Measurements from ENCODE around the gene CARS1. TPM values are rescaled to one million over a fixed set of nuclear protein-coding genes. Genes with fewer than 3 reads are reported as not detected.

Gene CARS1
- 22.8 TPM for polyA plus RNA-seq (2013)

GRCh38 chr11:3057069-3057963 is at the start of gene CARS1:
Gene CARS1 (minus strand): TSS chr11:3057423. CDS start chr11:3057367, 56 bp downstream.
- peaks cover 0 to 21% (median 10%) of the 10 kb centered on the region in 4 experiments for H3K36me3 ChIP-seq (ENCODE audit: control insufficient read depth in 4 of 4, insufficient read depth in 4 of 4, low read length in 3 of 4)
- H3K4me3 ChIP-seq (ENCODE audit: control insufficient read depth in 1 of 7, extremely low read depth in 1 of 7, insufficient read depth in 4 of 7, low read depth in 2 of 7, low read length in 6 of 7), result peak within 1 kb of the TSS; percentile 75 to 95 (median 79)
- 9% methylated on average over 65 of the region's 68 CpGs for WGBS (ENCODE audit: insufficient coverage)
- ChIA-PET CTCF (interaction anchor here (1.0 to 2.2 kb wide), 2 partner anchors 8 to 20 kb away, joined by 3 to 7 read pairs; no protein-coding TSS in a partner anchor), POLR2A (no interaction called here)
- peak; percentile 87 to 92 (median 90) for DNase-seq
- no peaks in the 10 kb centered on the region for H3K27me3 ChIP-seq (replicated peaks in 2 of 5; ENCODE audit: control insufficient read depth in 4 of 5, insufficient read depth in 5 of 5, low read length in 4 of 5)
- H3K27ac ChIP-seq (ENCODE audit: insufficient read depth in 1 of 2, low read depth in 1 of 2, low read length in 2 of 2, poor library complexity in 1 of 2, severe bottlenecking in 2 of 2), result peak within 1 kb of the TSS; percentile 78 to 93
- no peaks in the 10 kb centered on the region for H3K9me3 ChIP-seq (ENCODE audit: control extremely low read depth in 1 of 5, control insufficient read depth in 4 of 5, insufficient read depth in 2 of 5, low read depth in 1 of 5, low read length in 4 of 5)
- H3K4me1 ChIP-seq (ENCODE audit: control extremely low read depth in 1 of 4, control insufficient read depth in 4 of 4, insufficient read depth in 4 of 4, low read length in 3 of 4), result peaks cover 0 to 18% (median 13%) of the 10 kb centered on the region in 4 experiments

DNA sequence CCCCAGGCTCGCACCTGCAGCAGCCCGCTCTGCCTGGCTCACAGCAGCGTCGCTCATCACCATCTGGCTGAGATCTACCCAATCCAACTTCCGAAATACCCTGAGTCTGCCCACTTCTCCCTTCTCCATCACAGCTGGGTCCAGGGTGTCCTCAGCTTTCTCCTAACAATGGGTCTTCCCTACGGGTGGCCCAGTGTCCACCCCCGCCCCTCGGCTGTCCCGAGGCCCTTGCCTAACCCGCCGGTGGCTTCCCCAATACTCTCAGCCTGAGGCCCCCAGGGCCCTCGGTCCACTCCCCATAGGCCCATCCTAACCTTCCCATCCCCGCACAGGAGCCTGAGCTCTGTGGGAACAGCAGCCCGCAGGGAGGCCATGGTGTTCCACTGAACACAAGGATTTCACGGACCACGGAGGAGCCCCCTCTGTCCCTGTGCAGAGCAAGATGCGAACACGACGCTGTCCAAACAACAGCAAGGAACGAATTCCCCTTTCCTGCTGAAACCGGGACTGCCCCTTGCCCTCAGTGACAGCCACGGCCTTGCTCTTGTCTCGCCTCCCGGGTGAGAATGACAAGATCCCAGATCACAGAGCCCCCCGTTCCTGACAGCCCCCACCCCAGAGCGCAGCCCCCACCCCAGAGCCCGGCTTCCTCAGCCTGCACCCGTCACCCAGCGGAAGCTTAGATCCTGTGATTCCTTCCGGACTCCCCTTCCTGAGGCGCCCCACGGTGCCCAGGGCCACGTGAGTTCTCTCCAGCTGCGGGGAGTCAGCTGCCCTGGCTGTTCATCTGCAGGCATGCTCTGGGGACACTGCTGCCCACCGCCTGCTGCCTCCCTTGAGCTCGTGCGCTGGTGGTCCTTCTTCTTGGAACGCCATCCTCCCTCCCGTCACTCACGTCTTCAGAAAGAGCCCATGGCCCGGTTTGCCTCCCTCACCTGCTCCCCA is 48.8 kb upstream of the CARS1 start:
- Histone ChIP-seq H3K36me3 (ENCODE audit: control insufficient read depth in 4 of 4, insufficient read depth in 4 of 4, low read length in 3 of 4) (peaks cover 2 to 19% (median 3%) of the 10 kb centered on the region in 4 experiments), H3K4me1 (ENCODE audit: control extremely low read depth in 1 of 4, control insufficient read depth in 4 of 4, insufficient read depth in 4 of 4, low read length in 3 of 4) (no peaks in the 10 kb centered on the region), H3K27ac (ENCODE audit: insufficient read depth in 1 of 2, low read depth in 1 of 2, low read length in 2 of 2, poor library complexity in 1 of 2, severe bottlenecking in 2 of 2) (no peak overlapping the region), H3K27me3 (replicated peaks in 2 of 5; ENCODE audit: control insufficient read depth in 4 of 5, insufficient read depth in 5 of 5, low read length in 4 of 5) (no peaks in the 10 kb centered on the region), H3K9me3 (ENCODE audit: control extremely low read depth in 1 of 5, control insufficient read depth in 4 of 5, insufficient read depth in 2 of 5, low read depth in 1 of 5, low read length in 4 of 5) (no peaks in the 10 kb centered on the region), H3K4me3 (ENCODE audit: control insufficient read depth in 1 of 7, extremely low read depth in 1 of 7, insufficient read depth in 4 of 7, low read depth in 2 of 7, low read length in 6 of 7) (no peak overlapping the region)
- WGBS (ENCODE audit: insufficient coverage), result 94% methylated on average over 34 of the region's 41 CpGs
- CTCF ChIA-PET, result interaction anchor here (0.9 kb wide), 1 partner anchor 110 kb away, joined by 3 read pairs; no protein-coding TSS in a partner anchor
- DNase-seq, result no peak
- POLR2A ChIA-PET, result no interaction called here

- H3K4me1 ChIP-seq (ENCODE audit: control extremely low read depth in 1 of 4, control insufficient read depth in 4 of 4, insufficient read depth in 4 of 4, low read length in 3 of 4), result no peaks in the 10 kb centered on the region
- no peak overlapping the region for H3K4me3 ChIP-seq (ENCODE audit: control insufficient read depth in 1 of 7, extremely low read depth in 1 of 7, insufficient read depth in 4 of 7, low read depth in 2 of 7, low read length in 6 of 7)
- H3K36me3 ChIP-seq (ENCODE audit: control insufficient read depth in 4 of 4, insufficient read depth in 4 of 4, low read length in 3 of 4), result peaks cover 2 to 23% (median 3%) of the 10 kb centered on the region in 4 experiments
- CTCF ChIA-PET, result no interaction called here
- H3K27ac ChIP-seq (ENCODE audit: insufficient read depth in 1 of 2, low read depth in 1 of 2, low read length in 2 of 2, poor library complexity in 1 of 2, severe bottlenecking in 2 of 2), result no peak overlapping the region
- DNase-seq, result no peak
- H3K9me3 ChIP-seq (ENCODE audit: control extremely low read depth in 1 of 5, control insufficient read depth in 4 of 5, insufficient read depth in 2 of 5, low read depth in 1 of 5, low read length in 4 of 5), result no peaks in the 10 kb centered on the region
- no peaks in the 10 kb centered on the region for H3K27me3 ChIP-seq (replicated peaks in 2 of 5; ENCODE audit: control insufficient read depth in 4 of 5, insufficient read depth in 5 of 5, low read length in 4 of 5)
- POLR2A ChIA-PET, result no interaction called here
- 98% methylated on average over 20 of the region's 23 CpGs for WGBS (ENCODE audit: insufficient coverage)
These were observed 48.0 kb upstream of the CARS1 start for GRCh38 chr11:3104961-3105790.

DNA sequence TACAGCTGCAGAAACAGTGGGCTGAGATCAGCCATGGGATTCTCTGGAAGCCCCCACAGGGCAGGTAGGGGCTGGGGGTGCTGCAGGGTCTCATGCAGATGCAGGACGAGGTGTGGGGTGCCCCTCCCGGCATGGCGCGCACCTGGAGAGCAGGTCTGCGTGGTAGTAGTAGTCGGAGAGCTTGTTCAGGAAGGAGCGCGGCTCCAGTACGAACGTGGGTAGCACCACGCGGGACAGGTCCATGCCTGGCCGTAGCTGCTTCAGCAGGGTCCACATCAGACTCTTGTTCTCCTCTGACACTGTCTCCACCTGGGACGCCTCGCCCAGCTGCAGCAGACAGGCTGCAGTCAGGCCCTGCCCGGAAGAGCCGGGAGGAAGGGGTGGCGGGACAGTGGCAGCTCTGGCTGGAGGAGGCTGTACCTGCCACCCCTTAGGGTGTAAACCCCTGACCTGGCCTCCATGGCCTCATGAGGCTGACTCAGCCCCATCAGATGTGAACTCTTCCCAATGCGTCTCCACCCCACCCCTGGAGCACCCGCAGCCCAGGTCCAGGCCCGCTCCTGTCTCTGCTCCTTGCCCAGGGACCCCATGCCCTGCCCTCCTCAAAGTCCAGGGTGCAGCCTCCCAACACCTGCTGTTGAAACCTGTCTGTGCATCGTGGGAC is 47.0 kb upstream of the CARS1 start:
- Histone ChIP-seq H3K27ac (ENCODE audit: insufficient read depth in 1 of 2, low read depth in 1 of 2, low read length in 2 of 2, poor library complexity in 1 of 2, severe bottlenecking in 2 of 2) (no peak overlapping the region), H3K27me3 (replicated peaks in 2 of 5; ENCODE audit: control insufficient read depth in 4 of 5, insufficient read depth in 5 of 5, low read length in 4 of 5) (no peaks in the 10 kb centered on the region), H3K4me3 (ENCODE audit: control insufficient read depth in 1 of 7, extremely low read depth in 1 of 7, insufficient read depth in 4 of 7, low read depth in 2 of 7, low read length in 6 of 7) (no peak overlapping the region), H3K4me1 (ENCODE audit: control extremely low read depth in 1 of 4, control insufficient read depth in 4 of 4, insufficient read depth in 4 of 4, low read length in 3 of 4) (no peaks in the 10 kb centered on the region), H3K9me3 (ENCODE audit: control extremely low read depth in 1 of 5, control insufficient read depth in 4 of 5, insufficient read depth in 2 of 5, low read depth in 1 of 5, low read length in 4 of 5) (no peaks in the 10 kb centered on the region), H3K36me3 (ENCODE audit: control insufficient read depth in 4 of 4, insufficient read depth in 4 of 4, low read length in 3 of 4) (peaks cover 2 to 31% (median 5%) of the 10 kb centered on the region in 4 experiments)
- WGBS (ENCODE audit: insufficient coverage), result 96% methylated on average over 12 of the region's 22 CpGs
- CTCF ChIA-PET, result interaction anchor here (0.6 kb wide), 1 partner anchor 12 kb away, joined by 3 read pairs; no protein-coding TSS in a partner anchor
- POLR2A ChIA-PET, result interaction anchor here (0.7 kb wide), 1 partner anchor 101 kb away, joined by 6 read pairs; no protein-coding TSS in a partner anchor
- no peak for DNase-seq

- H3K4me3 ChIP-seq (ENCODE audit: control insufficient read depth in 1 of 7, extremely low read depth in 1 of 7, insufficient read depth in 4 of 7, low read depth in 2 of 7, low read length in 6 of 7), result no peak overlapping the region
- CTCF ChIA-PET, result interaction anchor here (1.0 to 1.3 kb wide), 2 partner anchors 12 to 14 kb away, joined by 3 to 6 read pairs; no protein-coding TSS in a partner anchor
- H3K4me1 ChIP-seq (ENCODE audit: control extremely low read depth in 1 of 4, control insufficient read depth in 4 of 4, insufficient read depth in 4 of 4, low read length in 3 of 4), result no peaks in the 10 kb centered on the region
- H3K27ac ChIP-seq (ENCODE audit: insufficient read depth in 1 of 2, low read depth in 1 of 2, low read length in 2 of 2, poor library complexity in 1 of 2, severe bottlenecking in 2 of 2), result no peak overlapping the region
- 98% methylated on average over 11 of the region's 11 CpGs for WGBS (ENCODE audit: insufficient coverage)
- POLR2A ChIA-PET, result no interaction called here
- peaks cover 2 to 34% (median 5%) of the 10 kb centered on the region in 4 experiments for H3K36me3 ChIP-seq (ENCODE audit: control insufficient read depth in 4 of 4, insufficient read depth in 4 of 4, low read length in 3 of 4)
- no peaks in the 10 kb centered on the region for H3K9me3 ChIP-seq (ENCODE audit: control extremely low read depth in 1 of 5, control insufficient read depth in 4 of 5, insufficient read depth in 2 of 5, low read depth in 1 of 5, low read length in 4 of 5)
- no peaks in the 10 kb centered on the region for H3K27me3 ChIP-seq (replicated peaks in 2 of 5; ENCODE audit: control insufficient read depth in 4 of 5, insufficient read depth in 5 of 5, low read length in 4 of 5)
- DNase-seq, result no peak
These were observed 45.9 kb upstream of the CARS1 start for GRCh38 chr11:3103076-3103475.

DNA sequence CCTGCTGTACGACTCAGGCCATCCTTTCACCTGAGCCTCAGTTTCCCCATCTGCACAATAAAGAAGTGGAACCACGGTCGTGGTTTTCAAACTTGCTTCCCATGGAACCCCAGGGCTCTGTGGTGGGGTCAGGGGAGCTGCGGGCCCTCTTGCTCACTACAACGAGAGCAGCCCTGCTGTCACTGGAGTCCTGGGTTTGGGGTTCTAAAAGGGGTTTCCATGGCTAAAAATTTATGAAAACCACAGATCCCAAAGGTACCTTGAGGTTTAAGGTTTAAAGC is 45.4 kb upstream of the CARS1 start:
- H3K9me3 ChIP-seq (ENCODE audit: control extremely low read depth in 1 of 5, control insufficient read depth in 4 of 5, insufficient read depth in 2 of 5, low read depth in 1 of 5, low read length in 4 of 5), result no peaks in the 10 kb centered on the region
- H3K4me3 ChIP-seq (ENCODE audit: control insufficient read depth in 1 of 7, extremely low read depth in 1 of 7, insufficient read depth in 4 of 7, low read depth in 2 of 7, low read length in 6 of 7), result no peak overlapping the region
- H3K36me3 ChIP-seq (ENCODE audit: control insufficient read depth in 4 of 4, insufficient read depth in 4 of 4, low read length in 3 of 4), result peaks cover 2 to 33% (median 5%) of the 10 kb centered on the region in 4 experiments
- DNase-seq, result no peak
- ChIA-PET POLR2A (no interaction called here), CTCF (interaction anchor here (1.0 to 1.3 kb wide), 2 partner anchors 12 to 13 kb away, joined by 3 to 6 read pairs; no protein-coding TSS in a partner anchor)
- 91% methylated on average over 5 of the region's 5 CpGs for WGBS (ENCODE audit: insufficient coverage)
- no peaks in the 10 kb centered on the region for H3K27me3 ChIP-seq (replicated peaks in 2 of 5; ENCODE audit: control insufficient read depth in 4 of 5, insufficient read depth in 5 of 5, low read length in 4 of 5)
- no peaks in the 10 kb centered on the region for H3K4me1 ChIP-seq (ENCODE audit: control extremely low read depth in 1 of 4, control insufficient read depth in 4 of 4, insufficient read depth in 4 of 4, low read length in 3 of 4)
- no peak overlapping the region for H3K27ac ChIP-seq (ENCODE audit: insufficient read depth in 1 of 2, low read depth in 1 of 2, low read length in 2 of 2, poor library complexity in 1 of 2, severe bottlenecking in 2 of 2)

Data from common myeloid progenitor, CD34-positive (primary cell).